ENCODE data around the gene C20orf141.
"Not testable (repeated sequence)": the region's sequence is repeated elsewhere in the genome, so short reads cannot be mapped to it uniquely, and the experiment has no call there.

The C20orf141 gene

GRCh38 chr20:2820084-2820895 is 5.5 kb downstream of the C20orf141 start:
- DNase-seq (ENCODE audit: low spot score) = no peak

GRCh38 chr20:2820896-2821869 is 6.4 kb downstream of the C20orf141 start:
- DNase-seq (ENCODE audit: low spot score) = no peak

GRCh38 chr20:2822073-2822472 is 7.3 kb downstream of the C20orf141 start:
- no peak for DNase-seq (ENCODE audit: low spot score)

GRCh38 chr20:2825761-2826160 is 11.0 kb downstream of the C20orf141 start:
- no peak for DNase-seq (ENCODE audit: low spot score)

GRCh38 chr20:2826655-2827054 is 11.9 kb downstream of the C20orf141 start:
- DNase-seq (ENCODE audit: low spot score) = no peak

- no peak for DNase-seq (ENCODE audit: low spot score)
Observed at GRCh38 chr20:2829376-2829775, 14.6 kb downstream of the C20orf141 start.

GRCh38 chr20:2831206-2831605 is 16.4 kb downstream of the C20orf141 start:
- DNase-seq (ENCODE audit: low spot score) = not testable (repeated sequence)

GRCh38 chr20:2833761-2834160 is 19.0 kb downstream of the C20orf141 start:
- no peak for DNase-seq (ENCODE audit: low spot score)

GRCh38 chr20:2834401-2835110 is 19.8 kb downstream of the C20orf141 start:
- no peak for DNase-seq (ENCODE audit: low spot score)

- no peak for DNase-seq (ENCODE audit: low spot score)
Observed at GRCh38 chr20:2835331-2835796, 20.6 kb downstream of the C20orf141 start.

- DNase-seq (ENCODE audit: low spot score) = no peak
Observed at GRCh38 chr20:2836035-2836434, 21.2 kb downstream of the C20orf141 start.

- no peak for DNase-seq (ENCODE audit: low spot score)
Observed at GRCh38 chr20:2837221-2837960, 22.6 kb downstream of the C20orf141 start.

- no peak for DNase-seq (ENCODE audit: low spot score)
Observed at GRCh38 chr20:2838170-2838797, 23.5 kb downstream of the C20orf141 start.

GRCh38 chr20:2838847-2839671 is 24.3 kb downstream of the C20orf141 start:
- no peak for DNase-seq (ENCODE audit: low spot score)

GRCh38 chr20:2839732-2840137 is 24.9 kb downstream of the C20orf141 start:
- no peak for DNase-seq (ENCODE audit: low spot score)

- DNase-seq (ENCODE audit: low spot score) = peak; percentile 86
Observed at GRCh38 chr20:2840138-2840966, 25.6 kb downstream of the C20orf141 start, which contains the start of the genes PCED1A and VPS16. Gene PCED1A, minus strand, starts transcription at chr20:2840655. Its CDS starts 743 bp downstream, at chr20:2839912. Gene VPS16, plus strand, starts transcription at chr20:2840745. Its CDS starts 30 bp downstream, at chr20:2840775.

- DNase-seq (ENCODE audit: low spot score) = peak; percentile 35
Observed at GRCh38 chr20:2840967-2841531, 26.3 kb downstream of the C20orf141 start.

- no peak for DNase-seq (ENCODE audit: low spot score)
Observed at GRCh38 chr20:2845607-2846006, 30.8 kb downstream of the C20orf141 start.
